ENCODE measurements around the gene ACP2. TPM values are rescaled to one million over a fixed set of nuclear protein-coding genes. Genes with fewer than 3 reads are reported as not detected.

The ACP2 gene
- total and polyA plus RNA-seq, 7 experiments from 2014 or later = 7.1 to 38.1 (median 22.6) TPM

DNA sequence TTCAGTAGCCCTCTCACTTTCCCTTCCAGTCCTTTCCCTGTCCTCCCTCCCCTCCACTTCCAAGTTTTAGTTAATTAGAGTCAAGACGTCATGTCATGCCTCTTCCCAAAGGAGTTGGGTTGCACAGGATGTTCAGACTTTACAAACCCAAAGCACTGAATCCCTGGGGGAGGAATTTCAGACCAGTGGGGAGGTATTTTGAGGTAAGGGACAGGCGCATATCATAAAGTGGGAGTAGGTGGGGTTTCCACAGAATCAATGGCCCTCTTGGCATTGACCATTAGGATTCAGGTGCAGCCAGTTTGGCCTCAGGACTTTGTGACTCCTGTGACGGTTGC is 733 bp upstream of the ACP2 start:
- ATAC-seq (no peak), DNase-seq (no peak)
- Histone ChIP-seq H3K9me3 (ENCODE audit: control insufficient read depth in 2 of 3, low read length in 3 of 3) (no peaks in the 10 kb centered on the region), H3K4me3 (ENCODE audit: low read length) (peak overlapping the region; percentile 93), H3K4me1 (ENCODE audit: control insufficient read depth in 2 of 2, insufficient read depth in 2 of 2, low read length in 2 of 2) (peaks cover 11 to 15% of the 10 kb centered on the region in 2 donors), H3K27me3 (ENCODE audit: control insufficient read depth in 2 of 2, insufficient read depth in 2 of 2, low read length in 2 of 2) (no peaks in the 10 kb centered on the region), H3K36me3 (ENCODE audit: control insufficient read depth in 2 of 3, insufficient read depth in 3 of 3, low read length in 3 of 3) (peaks cover 0 to 25% (median 0%) of the 10 kb centered on the region in 3 experiments), H3K27ac (ENCODE audit: low read depth, low read length) (peak overlapping the region; percentile 87)
- Mint-ChIP-seq H3K4me3 (peak overlapping the region; percentile 93 to 100 (median 98)), H3K4me1 (peaks cover 13 to 39% (median 29%) of the 10 kb centered on the region in 7 donors), H3K36me3 (peaks cover 0 to 6% (median 0%) of the 10 kb centered on the region in 5 donors), H3K27ac (peak overlapping the region; percentile 94 to 100 (median 98)), H3K9me3 (no peaks in the 10 kb centered on the region), H3K27me3 (no peaks in the 10 kb centered on the region)
- ChIA-PET POLR2A (interaction anchor here (0.7 to 4.1 kb wide), 12 partner anchors 10 to 837 kb away, joined by 3 to 63 read pairs (median 12); partner anchors contain the start of genes ARFGAP2, DDB2 and MADD), CTCF (interaction anchor here (1.2 to 3.5 kb wide), 6 partner anchors 10 to 34 kb away, joined by 3 to 15 read pairs (median 12); partner anchors contain the start of gene DDB2)
- intact Hi-C loops (cut with micrococcal nuclease) = loop anchor here in 1 of 2 donors (2.0 kb wide), 2 partner anchors 303 to 549 kb away; partner anchors contain the start of genes ARHGAP1, CELF1 and ZNF408

DNA sequence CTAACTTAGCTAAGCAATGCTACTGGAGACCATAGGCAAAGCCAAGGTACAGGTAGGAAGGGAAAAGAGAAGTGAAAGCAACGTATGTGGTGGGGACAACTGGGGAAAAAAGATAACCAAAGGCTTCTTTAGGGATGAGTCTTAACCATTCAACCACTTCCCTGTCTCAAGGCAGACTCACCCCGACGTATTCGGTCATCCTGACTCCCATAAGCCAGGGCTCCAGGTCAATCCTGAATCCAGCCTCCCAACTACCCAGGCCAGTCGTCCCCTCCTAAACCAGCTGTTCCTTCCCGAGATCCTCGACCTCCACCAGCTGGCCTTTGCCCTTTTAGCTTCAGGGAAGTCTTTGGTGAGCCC is 330 bp downstream of the ACP2 start:
- no peak for DNase-seq
- H3K9me3 Mint-ChIP-seq = no peaks in the 10 kb centered on the region
- Histone ChIP-seq H3K4me3 (ENCODE audit: low read length) (peak overlapping the region; percentile 93), H3K27me3 (ENCODE audit: control insufficient read depth in 2 of 2, insufficient read depth in 2 of 2, low read length in 2 of 2) (no peaks in the 10 kb centered on the region), H3K9me3 (ENCODE audit: control insufficient read depth in 2 of 3, low read length in 3 of 3) (no peaks in the 10 kb centered on the region), H3K27ac (ENCODE audit: low read depth, low read length) (peak overlapping the region; percentile 87), H3K4me1 (ENCODE audit: control insufficient read depth in 2 of 2, insufficient read depth in 2 of 2, low read length in 2 of 2) (peaks cover 11 to 15% of the 10 kb centered on the region in 2 donors), H3K36me3 (ENCODE audit: control insufficient read depth in 2 of 3, insufficient read depth in 3 of 3, low read length in 3 of 3) (peaks cover 0 to 32% (median 0%) of the 10 kb centered on the region in 3 experiments)
- H3K4me1 Mint-ChIP-seq = peaks cover 13 to 39% (median 29%) of the 10 kb centered on the region in 7 donors
- H3K4me3 Mint-ChIP-seq = peak overlapping the region; percentile 93 to 100 (median 98)
- H3K27me3 Mint-ChIP-seq = no peaks in the 10 kb centered on the region
- intact Hi-C loops (cut with micrococcal nuclease) = loop anchor here (1.0 to 2.0 kb wide), 13 partner anchors 11 to 547 kb away; partner anchors contain the start of genes NDUFS3 (in 2 of the 2), ARHGAP1 (in 1 of the 2), CELF1 (in 1 of the 2) and CSTPP1 (in 1 of the 2)
- ChIA-PET CTCF (interaction anchor here (0.5 to 3.5 kb wide), 10 partner anchors 11 to 466 kb away, joined by 3 to 15 read pairs (median 5); partner anchors contain the start of gene DDB2), POLR2A (interaction anchor here (0.6 to 4.1 kb wide), 20 partner anchors 9 to 909 kb away, joined by 3 to 63 read pairs (median 4); partner anchors contain the start of genes ARFGAP2, ARHGAP1, CSTPP1 and DDB2)
- H3K27ac Mint-ChIP-seq = peak overlapping the region; percentile 94 to 100 (median 98)
- peak; percentile 5 for ATAC-seq
- H3K36me3 Mint-ChIP-seq = peaks cover 0 to 9% (median 3%) of the 10 kb centered on the region in 5 donors

DNA sequence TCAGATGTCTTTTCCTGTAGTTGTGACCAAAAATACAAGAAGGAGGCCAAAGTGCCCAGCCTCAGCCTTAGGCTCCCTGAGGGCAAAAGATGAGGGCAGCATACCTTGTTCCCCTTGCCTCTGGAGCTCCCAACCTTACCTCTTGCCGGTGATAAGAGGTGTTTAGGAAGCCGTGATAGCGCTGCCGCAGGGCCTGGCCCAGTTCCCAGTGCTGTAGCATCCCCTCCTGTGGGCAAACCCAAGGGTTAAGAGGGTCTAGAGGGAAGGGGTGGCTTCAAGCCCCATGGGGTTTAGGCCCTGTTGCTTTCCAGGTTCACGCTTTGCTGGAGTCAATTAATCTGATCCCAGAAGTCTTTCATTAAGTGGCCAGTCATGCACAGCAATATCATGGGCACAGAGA is 1.1 kb downstream of the ACP2 start:
- no peaks in the 10 kb centered on the region for H3K9me3 ChIP-seq (ENCODE audit: control insufficient read depth in 2 of 3, low read length in 3 of 3)
- no peak overlapping the region for H3K27ac ChIP-seq (ENCODE audit: low read depth, low read length)
- POLR2A ChIA-PET = interaction anchor here (0.8 to 4.1 kb wide), 12 partner anchors 8 to 178 kb away, joined by 3 to 63 read pairs (median 10); partner anchors contain the start of genes ARFGAP2, DDB2, MADD and PSMC3
- H3K4me1 ChIP-seq (ENCODE audit: control insufficient read depth in 2 of 2, insufficient read depth in 2 of 2, low read length in 2 of 2) = peaks cover 11 to 15% of the 10 kb centered on the region in 2 donors
- Mint-ChIP-seq H3K4me3 (peak overlapping the region; percentile 93 to 100 (median 98)), H3K27ac (peak overlapping the region in 6 of 9 donors; percentile 51 to 100 (median 97)), H3K36me3 (peaks cover 0 to 12% (median 4%) of the 10 kb centered on the region in 5 donors), H3K4me1 (peaks cover 13 to 39% (median 29%) of the 10 kb centered on the region in 7 donors), H3K9me3 (no peaks in the 10 kb centered on the region), H3K27me3 (no peaks in the 10 kb centered on the region)
- no peak for ATAC-seq
- peak overlapping the region; percentile 93 for H3K4me3 ChIP-seq (ENCODE audit: low read length)
- no peak for DNase-seq
- peaks cover 0 to 40% (median 2%) of the 10 kb centered on the region in 3 experiments for H3K36me3 ChIP-seq (ENCODE audit: control insufficient read depth in 2 of 3, insufficient read depth in 3 of 3, low read length in 3 of 3)
- intact Hi-C loops (cut with micrococcal nuclease) = no loop called here
- H3K27me3 ChIP-seq (ENCODE audit: control insufficient read depth in 2 of 2, insufficient read depth in 2 of 2, low read length in 2 of 2) = no peaks in the 10 kb centered on the region
- CTCF ChIA-PET = interaction anchor here (0.6 to 3.5 kb wide), 6 partner anchors 12 to 736 kb away, joined by 3 to 15 read pairs (median 10); partner anchors contain the start of gene DDB2

DNA sequence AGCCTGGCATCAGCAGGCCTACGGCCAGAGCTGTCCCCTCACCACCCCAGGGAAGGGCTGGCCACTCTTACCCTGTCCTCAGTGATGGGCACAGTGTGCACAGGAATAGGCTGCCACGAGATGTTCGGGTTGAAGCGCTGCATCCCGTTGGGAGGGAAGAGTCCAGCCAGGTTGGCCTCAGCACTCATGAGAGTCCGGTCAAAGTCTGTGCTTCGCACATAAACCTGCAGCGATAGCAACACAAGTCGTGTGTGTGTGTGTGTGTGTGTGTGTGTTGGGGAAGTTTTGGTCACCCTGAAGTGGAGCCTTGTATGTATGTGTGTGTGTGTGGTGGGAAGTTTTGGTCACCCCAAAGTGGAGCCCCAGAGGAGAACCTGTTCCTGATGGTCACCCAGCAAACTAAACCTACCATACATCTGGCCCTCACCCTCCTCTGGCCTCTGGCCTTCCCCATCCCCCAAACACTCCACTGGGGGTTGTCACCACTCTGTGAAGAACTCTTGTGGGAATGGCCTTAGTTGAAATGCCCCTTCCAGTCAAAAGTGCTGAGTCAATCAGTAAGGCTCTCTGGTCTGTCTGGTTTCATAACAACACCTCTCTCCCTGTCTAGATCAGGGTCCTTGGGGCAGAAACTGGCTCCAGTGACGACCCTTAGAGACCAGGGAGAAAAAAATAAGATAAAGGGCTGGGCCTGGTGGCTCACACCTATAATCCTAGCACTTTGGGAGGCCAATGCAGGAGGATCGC is 2.8 kb downstream of the ACP2 start:
- H3K9me3 ChIP-seq (ENCODE audit: control insufficient read depth in 2 of 3, low read length in 3 of 3) = no peaks in the 10 kb centered on the region
- CTCF ChIA-PET = interaction anchor here (0.6 to 3.5 kb wide), 2 partner anchors 8 to 31 kb away, joined by 3 to 15 read pairs; partner anchors contain the start of gene DDB2
- H3K27me3 Mint-ChIP-seq = no peaks in the 10 kb centered on the region
- ATAC-seq (no peak), DNase-seq (no peak)
- H3K27ac Mint-ChIP-seq = peak overlapping the region in 2 of 9 donors; percentile 29 to 31
- no peaks in the 10 kb centered on the region for H3K27me3 ChIP-seq (ENCODE audit: control insufficient read depth in 2 of 2, insufficient read depth in 2 of 2, low read length in 2 of 2)
- H3K27ac ChIP-seq (ENCODE audit: low read depth, low read length) = no peak overlapping the region
- intact Hi-C loops (cut with micrococcal nuclease) = no loop called here
- no peaks in the 10 kb centered on the region for H3K9me3 Mint-ChIP-seq
- peaks cover 11 to 15% of the 10 kb centered on the region in 2 donors for H3K4me1 ChIP-seq (ENCODE audit: control insufficient read depth in 2 of 2, insufficient read depth in 2 of 2, low read length in 2 of 2)
- POLR2A ChIA-PET = interaction anchor here (0.9 to 4.1 kb wide), 6 partner anchors 11 to 334 kb away, joined by 3 to 63 read pairs (median 4); partner anchors contain the start of gene DDB2
- H3K4me3 ChIP-seq (ENCODE audit: low read length) = no peak overlapping the region
- H3K36me3 Mint-ChIP-seq = peaks cover 12 to 26% (median 18%) of the 10 kb centered on the region in 5 donors
- peaks cover 0 to 56% (median 12%) of the 10 kb centered on the region in 3 experiments for H3K36me3 ChIP-seq (ENCODE audit: control insufficient read depth in 2 of 3, insufficient read depth in 3 of 3, low read length in 3 of 3)
- H3K4me3 Mint-ChIP-seq = peak overlapping the region in 1 of 10 donors; percentile 26
- peaks cover 13 to 39% (median 29%) of the 10 kb centered on the region in 7 donors for H3K4me1 Mint-ChIP-seq

DNA sequence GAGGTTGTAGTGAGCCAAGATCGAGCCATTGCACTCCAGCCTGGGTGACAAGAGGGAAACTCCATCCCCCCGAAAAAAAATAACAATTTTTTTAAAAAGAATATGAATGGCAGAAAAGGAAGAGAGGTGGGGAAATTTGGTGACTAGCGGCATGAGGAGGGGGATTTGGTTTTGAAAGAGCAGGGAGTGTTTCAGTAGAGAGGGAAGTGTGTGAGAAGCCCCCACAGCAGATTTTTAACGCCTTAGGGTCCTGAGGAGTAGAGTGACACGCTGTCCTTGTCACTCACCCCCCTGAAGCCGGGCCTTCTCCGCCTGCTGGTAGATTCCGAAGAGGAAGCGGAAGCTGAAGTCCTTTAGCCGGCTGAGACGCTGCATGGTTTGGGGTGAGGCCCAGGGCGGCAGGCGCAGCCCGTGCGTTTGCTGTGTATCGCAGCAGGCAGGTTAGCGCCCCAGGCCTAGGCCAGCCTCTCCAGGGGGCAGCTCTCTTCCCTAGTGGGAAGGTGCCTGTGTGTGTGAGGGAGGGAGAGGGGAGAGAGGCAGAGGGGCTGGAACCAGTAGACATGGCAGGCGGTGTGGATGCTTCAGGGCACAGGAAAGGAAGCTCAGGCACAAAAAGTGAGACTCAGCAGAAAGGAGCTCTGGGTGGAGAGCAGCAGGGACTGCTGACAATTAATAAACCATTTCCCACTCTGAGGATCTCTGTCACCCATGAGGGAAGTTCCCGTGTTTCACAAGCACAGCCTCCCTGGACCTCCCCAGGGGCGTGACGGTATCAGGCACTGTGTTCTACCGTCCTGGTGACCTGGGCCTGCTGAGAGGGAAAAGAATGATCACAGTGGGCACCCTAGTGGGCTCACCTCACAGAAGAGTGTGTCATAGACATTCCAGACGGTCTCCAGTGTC is 3.9 kb downstream of the ACP2 start:
- Histone ChIP-seq H3K27ac (ENCODE audit: low read depth, low read length) (no peak overlapping the region), H3K4me3 (ENCODE audit: low read length) (no peak overlapping the region), H3K9me3 (ENCODE audit: control insufficient read depth in 2 of 3, low read length in 3 of 3) (no peaks in the 10 kb centered on the region), H3K4me1 (ENCODE audit: control insufficient read depth in 2 of 2, insufficient read depth in 2 of 2, low read length in 2 of 2) (peaks cover 11 to 15% of the 10 kb centered on the region in 2 donors), H3K36me3 (ENCODE audit: control insufficient read depth in 2 of 3, insufficient read depth in 3 of 3, low read length in 3 of 3) (peaks cover 0 to 66% (median 14%) of the 10 kb centered on the region in 3 experiments), H3K27me3 (ENCODE audit: control insufficient read depth in 2 of 2, insufficient read depth in 2 of 2, low read length in 2 of 2) (no peaks in the 10 kb centered on the region)
- no peak overlapping the region for H3K27ac Mint-ChIP-seq
- no peaks in the 10 kb centered on the region for H3K27me3 Mint-ChIP-seq
- intact Hi-C loops (cut with micrococcal nuclease) = no loop called here
- peaks cover 13 to 34% (median 28%) of the 10 kb centered on the region in 7 donors for H3K4me1 Mint-ChIP-seq
- H3K4me3 Mint-ChIP-seq = no peak overlapping the region
- ChIA-PET POLR2A (interaction anchor here (1.0 to 3.5 kb wide), 4 partner anchors 10 to 29 kb away, joined by 3 to 10 read pairs (median 4); no protein-coding TSS in a partner anchor), CTCF (no interaction called here)
- ATAC-seq = no peak
- no peaks in the 10 kb centered on the region for H3K9me3 Mint-ChIP-seq
- H3K36me3 Mint-ChIP-seq = peaks cover 15 to 32% (median 26%) of the 10 kb centered on the region in 5 donors
- DNase-seq = no peak

Data from naive thymus-derived CD4-positive, alpha-beta T cell (primary cell).